ENCODE data around the gene CES1.
"Not testable (repeated sequence)": the region's sequence is repeated elsewhere in the genome, so short reads cannot be mapped to it uniquely, and the experiment has no call there.

DNA sequence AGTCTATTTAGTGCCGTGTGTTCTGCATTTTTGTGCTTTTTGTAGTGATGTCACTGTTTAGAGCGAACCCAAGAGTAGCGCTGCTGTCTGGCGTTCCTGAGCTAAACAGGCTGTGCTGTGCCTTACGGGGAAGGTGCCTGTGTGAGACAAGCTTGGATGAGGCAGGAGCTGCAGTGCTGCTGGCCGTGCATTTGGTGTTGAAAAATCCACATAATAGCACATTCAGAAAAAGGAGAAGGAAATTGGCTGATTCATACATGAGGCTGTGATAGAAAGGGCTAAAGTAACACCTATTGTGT is 50.2 kb downstream of the CES1 start:
- not testable (repeated sequence) for TF ChIP-seq POLR2A (IDR thresholded peaks at IDR 0.05)
- TF ChIP-seq, protein P1, sequence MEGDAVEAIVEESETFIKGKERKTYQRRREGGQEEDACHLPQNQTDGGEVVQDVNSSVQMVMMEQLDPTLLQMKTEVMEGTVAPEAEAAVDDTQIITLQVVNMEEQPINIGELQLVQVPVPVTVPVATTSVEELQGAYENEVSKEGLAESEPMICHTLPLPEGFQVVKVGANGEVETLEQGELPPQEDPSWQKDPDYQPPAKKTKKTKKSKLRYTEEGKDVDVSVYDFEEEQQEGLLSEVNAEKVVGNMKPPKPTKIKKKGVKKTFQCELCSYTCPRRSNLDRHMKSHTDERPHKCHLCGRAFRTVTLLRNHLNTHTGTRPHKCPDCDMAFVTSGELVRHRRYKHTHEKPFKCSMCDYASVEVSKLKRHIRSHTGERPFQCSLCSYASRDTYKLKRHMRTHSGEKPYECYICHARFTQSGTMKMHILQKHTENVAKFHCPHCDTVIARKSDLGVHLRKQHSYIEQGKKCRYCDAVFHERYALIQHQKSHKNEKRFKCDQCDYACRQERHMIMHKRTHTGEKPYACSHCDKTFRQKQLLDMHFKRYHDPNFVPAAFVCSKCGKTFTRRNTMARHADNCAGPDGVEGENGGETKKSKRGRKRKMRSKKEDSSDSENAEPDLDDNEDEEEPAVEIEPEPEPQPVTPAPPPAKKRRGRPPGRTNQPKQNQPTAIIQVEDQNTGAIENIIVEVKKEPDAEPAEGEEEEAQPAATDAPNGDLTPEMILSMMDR (IDR thresholded peaks at IDR 0.05) = not testable (repeated sequence)

All from transverse colon (tissue), 3 donors.